ENCODE results near the gene HCN2. TPM values are rescaled to one million over a fixed set of nuclear protein-coding genes. Genes with fewer than 3 reads are reported as not detected.
A peak's percentile ranks its signal among the peaks of the same experiment; 100 is the strongest.
"Not testable (repeated sequence)": the region's sequence is repeated elsewhere in the genome, so short reads cannot be mapped to it uniquely, and the experiment has no call there.

HCN2 gene
- total and polyA plus RNA-seq, 2 of the 8 experiments (the other 6 are each of a cell fraction or from before 2014, with no cell fraction given) = 1.0 to 4.0 TPM

GRCh38 chr19:628168-628567 lies 38.5 kb downstream of the HCN2 start (continued):
- TF ChIP-seq NANOG (IDR thresholded peaks at IDR 0.05; ENCODE audit: insufficient read depth, low read depth, low read length, poor library complexity, severe bottlenecking) (no peak), EGR1 (IDR thresholded peaks at IDR 0.05; ENCODE audit: borderline replicate concordance, low read depth, low read length) (no peak)
- TF ChIP-seq, protein P1, sequence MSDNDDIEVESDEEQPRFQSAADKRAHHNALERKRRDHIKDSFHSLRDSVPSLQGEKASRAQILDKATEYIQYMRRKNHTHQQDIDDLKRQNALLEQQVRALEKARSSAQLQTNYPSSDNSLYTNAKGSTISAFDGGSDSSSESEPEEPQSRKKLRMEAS (IDR thresholded peaks at IDR 0.05) = 0 out of 2 replicates have a peak, but pooled peaks have one; percentile 40

DNA sequence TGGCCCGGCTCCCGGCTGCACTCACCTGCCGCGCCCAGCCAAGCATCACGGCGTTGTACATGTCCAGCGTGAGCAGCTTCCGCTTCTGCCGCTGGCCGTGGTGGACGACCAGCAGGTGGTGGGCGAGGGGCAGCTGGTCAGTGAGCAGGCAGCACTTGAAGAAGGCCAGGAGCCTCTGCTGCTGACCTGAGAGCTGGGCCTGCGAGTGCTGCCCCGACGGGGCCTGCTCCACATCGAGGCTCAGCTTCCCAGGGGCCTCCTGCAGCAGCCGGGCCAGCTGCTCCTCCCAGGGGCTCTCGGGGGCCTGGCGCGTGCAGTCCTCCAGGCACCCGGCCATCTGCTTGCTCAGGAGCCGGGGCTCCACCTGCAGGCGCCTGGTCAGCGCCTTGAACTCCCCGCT lies 39.8 kb downstream of the HCN2 start:
- H3K4me3 ChIP-seq (ENCODE audit: extremely low read depth in 1 of 4, insufficient read depth in 2 of 4, low read depth in 3 of 4, low read length in 4 of 4); H2BK20ac ChIP-seq (ENCODE audit: low read length); DNase-seq (ENCODE audit: low read depth in 1 of 2, low spot score in 2 of 2); H2BK5ac ChIP-seq (ENCODE audit: low read depth, low read length); H2BK15ac ChIP-seq (ENCODE audit: low read length); H3K4me1 ChIP-seq (replicated peaks in 1 of 4; ENCODE audit: control insufficient read depth in 3 of 4, insufficient read depth in 4 of 4, low read length in 3 of 4); H2BK12ac ChIP-seq (ENCODE audit: low read depth, low read length); H3K18ac ChIP-seq (ENCODE audit: extremely low read depth, low read length); H3K4ac ChIP-seq (replicated peaks; ENCODE audit: insufficient read length, low read depth, low read length); H2BK120ac ChIP-seq (replicated peaks; ENCODE audit: low read depth, low read length); H3K9ac ChIP-seq (replicated peaks in 1 of 4; ENCODE audit: extremely low read depth in 1 of 4, low read depth in 3 of 4, low read length in 3 of 4); H4K8ac ChIP-seq (ENCODE audit: extremely low read depth, insufficient read depth, low read length); H4K5ac ChIP-seq (ENCODE audit: insufficient read length, low read depth, low read length); H2AK5ac ChIP-seq (ENCODE audit: low read depth, low read length); H2AFZ ChIP-seq (ENCODE audit: low read length); H3K9me3 ChIP-seq (ENCODE audit: insufficient read depth in 2 of 2, low read depth in 1 of 2, low read length in 1 of 2); H4K91ac ChIP-seq (replicated peaks; ENCODE audit: insufficient read length, low read length); H3K56ac ChIP-seq (replicated peaks; ENCODE audit: insufficient read length, low read depth, low read length); H3K23me2 ChIP-seq (ENCODE audit: low read depth, low read length); H3K14ac ChIP-seq (ENCODE audit: insufficient read length); H3K79me1 ChIP-seq (ENCODE audit: low read depth, low read length); H3K4me2 ChIP-seq (ENCODE audit: insufficient read depth in 1 of 2, low read depth in 2 of 2, low read length in 2 of 2); H3K23ac ChIP-seq (ENCODE audit: insufficient read length); H3K27me3 ChIP-seq (replicated peaks in 1 of 4; ENCODE audit: control insufficient read depth in 3 of 4, extremely low read depth in 1 of 4, insufficient read depth in 3 of 4, low read length in 3 of 4); H4K20me1 ChIP-seq (replicated peaks in 1 of 2; ENCODE audit: control insufficient read depth in 1 of 2, insufficient read depth in 2 of 2, low read length in 2 of 2); H3K27ac ChIP-seq (ENCODE audit: low read depth, low read length); FAIRE-seq: not testable (repeated sequence)
- WGBS, 2 experiments (ENCODE audit: extremely low coverage in 1 of 2, insufficient coverage in 1 of 2, insufficient read length in 1 of 2, insufficient replicate concordance in 2 of 2, low coverage in 1 of 2, low lambda C conversion rate in 2 of 2, missing lambda C conversion rate in 1 of 2) = 92% methylated on average over 25 of the region's 25 CpGs; no CpG with 5 or more reads in 1 of the 2 experiments
- Histone ChIP-seq H3K79me2 (ENCODE audit: control insufficient read depth in 1 of 2, insufficient read depth in 2 of 2, low read length in 2 of 2) (peaks cover 0 to 18% of the 10 kb centered on the region in 2 experiments; a peak in 1 of 4 replicates), H3K36me3 (ENCODE audit: control insufficient read depth in 2 of 4, insufficient read depth in 4 of 4, low read length in 3 of 4) (peaks cover 0 to 12% (median 7%) of the 10 kb centered on the region in 4 experiments; a peak in 6 of 8 replicates)
- ChIA-PET POLR2A (ENCODE audit: partially characterized antibody) (interaction anchor here (1.5 kb wide), 1 partner anchor 183 kb away, joined by 3 read pairs; no protein-coding TSS in a partner anchor), CTCF (ENCODE audit: partially characterized antibody) (interaction anchor here (1.3 to 4.4 kb wide), 2 partner anchors 12 to 44 kb away, joined by 6 to 26 read pairs; no protein-coding TSS in a partner anchor)
